Measurements from ENCODE around the gene TEDC1.

Gene TEDC1

GRCh38 chr14:105527381-105527825, 36.4 kb downstream of the TEDC1 start:
- no peak for DNase-seq

- DNase-seq, result peak; percentile 60 to 66
These were observed 37.0 kb downstream of the TEDC1 start for GRCh38 chr14:105527826-105528585.

- DNase-seq, result no peak
These were observed 37.7 kb downstream of the TEDC1 start for GRCh38 chr14:105528586-105529318.

GRCh38 chr14:105529319-105529568, 38.2 kb downstream of the TEDC1 start:
- DNase-seq, result no peak

- no peak for DNase-seq
These were observed 38.7 kb downstream of the TEDC1 start for GRCh38 chr14:105529569-105530284.

GRCh38 chr14:105530285-105531087, 39.4 kb downstream of the TEDC1 start:
- no peak for DNase-seq

GRCh38 chr14:105531088-105531893, 40.2 kb downstream of the TEDC1 start:
- DNase-seq, result no peak

- no peak for DNase-seq
These were observed 41.0 kb downstream of the TEDC1 start for GRCh38 chr14:105531894-105532623.

- DNase-seq, result peak; percentile 8 to 27
These were observed 41.7 kb downstream of the TEDC1 start for GRCh38 chr14:105532735-105533141.

GRCh38 chr14:105533391-105533790, 42.3 kb downstream of the TEDC1 start:
- DNase-seq, result no peak

- no peak for DNase-seq
These were observed 42.9 kb downstream of the TEDC1 start for GRCh38 chr14:105533811-105534498.

- DNase-seq, result no peak
These were observed 43.5 kb downstream of the TEDC1 start for GRCh38 chr14:105534586-105534985.

GRCh38 chr14:105536051-105536450, 45.0 kb downstream of the TEDC1 start:
- DNase-seq, result no peak

- no peak for DNase-seq
These were observed 45.9 kb downstream of the TEDC1 start for GRCh38 chr14:105536691-105537579.

GRCh38 chr14:105537580-105538474, 46.8 kb downstream of the TEDC1 start:
- no peak for DNase-seq

- DNase-seq, result no peak
These were observed 47.5 kb downstream of the TEDC1 start for GRCh38 chr14:105538481-105539049.

GRCh38 chr14:105540811-105541210, 49.8 kb downstream of the TEDC1 start:
- no peak for DNase-seq

- DNase-seq, result no peak
These were observed 50.3 kb downstream of the TEDC1 start for GRCh38 chr14:105541218-105541875.
